Hypothalamus (tissue), 51 donors: ENCODE measurements around the gene ZBTB7B.

Source experiments
- DNase-seq, 51 donors: peaks; one replicate each; lab custom pipeline; 2025; lab: John Stamatoyannopoulos, UW

ZBTB7B gene

GRCh38 chr1:155002464-155003226 lies at the start of gene ZBTB7B:
Gene ZBTB7B, plus strand, starts transcription at chr1:155002802. Its CDS starts 11,859 bp downstream, at chr1:155014661.
- peak in 21 of 51 donors; percentile 34 to 81 (median 73) for DNase-seq

- DNase-seq: peak in 13 of 51 donors; percentile 12 to 55 (median 29)
Measured at GRCh38 chr1:154953611-154954038, 49.0 kb upstream of the ZBTB7B start.

- no peak for DNase-seq
Measured at GRCh38 chr1:154954541-154954940, 48.1 kb upstream of the ZBTB7B start.

GRCh38 chr1:154955039-154955717 lies 47.4 kb upstream of the ZBTB7B start:
- DNase-seq: peak in 37 of 51 donors; percentile 20 to 88 (median 57)

GRCh38 chr1:154955718-154956543 lies 46.7 kb upstream of the ZBTB7B start, which contains the start of gene PBXIP1:
Gene PBXIP1, minus strand, starts transcription at chr1:154956099. Its CDS starts 2,378 bp downstream, at chr1:154953721.
- peak in 48 of 51 donors; percentile 18 to 93 (median 70) for DNase-seq

- DNase-seq: peak in 30 of 51 donors; percentile 8 to 78 (median 40)
Measured at GRCh38 chr1:154956544-154956941, 46.1 kb upstream of the ZBTB7B start.

- peak in 7 of 51 donors; percentile 17 to 40 (median 29) for DNase-seq
Measured at GRCh38 chr1:154957091-154957657, 45.4 kb upstream of the ZBTB7B start.

GRCh38 chr1:154958036-154958435 lies 44.6 kb upstream of the ZBTB7B start:
- DNase-seq: no peak

GRCh38 chr1:154958681-154959425 lies 43.7 kb upstream of the ZBTB7B start:
- DNase-seq: no peak

GRCh38 chr1:154959426-154959780 lies 43.2 kb upstream of the ZBTB7B start:
- DNase-seq: no peak

GRCh38 chr1:154960446-154961136 lies 42.0 kb upstream of the ZBTB7B start:
- no peak for DNase-seq

GRCh38 chr1:154961207-154962155 lies 41.1 kb upstream of the ZBTB7B start, which contains the start of gene PYGO2:
Gene PYGO2, minus strand, starts transcription at chr1:154961782. Its CDS starts 206 bp downstream, at chr1:154961576.
- DNase-seq: peak; percentile 29 to 96 (median 72)

- DNase-seq: peak in 7 of 51 donors; percentile 11 to 74 (median 51)
Measured at GRCh38 chr1:154962156-154962749, 40.3 kb upstream of the ZBTB7B start.

GRCh38 chr1:154962795-154963330 lies 39.7 kb upstream of the ZBTB7B start:
- DNase-seq: no peak

- DNase-seq: no peak
Measured at GRCh38 chr1:154963643-154964042, 39.0 kb upstream of the ZBTB7B start.

GRCh38 chr1:154964359-154964758 lies 38.2 kb upstream of the ZBTB7B start:
- DNase-seq: no peak

GRCh38 chr1:154966111-154966510 lies 36.5 kb upstream of the ZBTB7B start:
- DNase-seq: no peak
